Tibial artery (tissue), 4 donors: ENCODE measurements around the gene SUSD6.
A peak's percentile ranks its signal among the peaks of the same experiment; 100 is the strongest.
"Not testable (repeated sequence)": the region's sequence is repeated elsewhere in the genome, so short reads cannot be mapped to it uniquely, and the experiment has no call there.

ENCODE experiments used
- DNase-seq, 2 donors: peaks; one replicate each; pipeline ENCODE4 v3.0.0-alpha.2; 2019
- H3K27ac ChIP-seq, 2 donors: fragments of 200-600 bp; sonication (generic) in 1 of 2; 1 replicate in 1 of 2; 2 replicates in 1 of 2; pipeline ENCODE4 v1.5.1; 2018 to 2019; ENCODE audit warnings: mild to moderate bottlenecking in 1 of 2
- H3K27me3 ChIP-seq, 2 donors: fragments of 200-600 bp; sonication (generic) in 1 of 2; one replicate each; pipeline versions ENCODE4 v1.5.1 to v1.6.0; 2016 to 2019
- H3K36me3 ChIP-seq, 3 donors: fragments of 200-600 bp; sonication (generic) in 2 of 3; one replicate each; pipeline ENCODE4 v1.5.1; 2016 to 2019; ENCODE audit warnings: mild to moderate bottlenecking in 2 of 3
- H3K4me1 ChIP-seq, 4 donors: fragments of 200-600 bp; sonication (generic) in 2 of 4; 1 replicate in 3 of 4; 2 replicates in 1 of 4; pipeline ENCODE4 v1.5.1; 2016 to 2019
- H3K4me3 ChIP-seq, 2 donors: fragments of 200-600 bp; sonication (generic) in 1 of 2; 1 replicate in 1 of 2; 2 replicates in 1 of 2; pipeline ENCODE4 v1.5.1; 2018 to 2019; ENCODE audit warnings: mild to moderate bottlenecking in 2 of 2
- H3K9me3 ChIP-seq, 3 donors: fragments of 200-600 bp; sonication (generic) in 1 of 3; one replicate each; pipeline ENCODE4 v1.5.1; 2016 to 2019
- CTCF ChIP-seq, 2 experiments: fragments of 200-600 bp in 1 of 2; fragments of 450-650 bp in 1 of 2; IDR thresholded peaks; one replicate each; pipeline ENCODE4 v1.5.1; 2017 to 2019; ENCODE audit warnings: antibody characterized with exemption in 2 of 2, mild to moderate bottlenecking in 1 of 2, moderate library complexity in 1 of 2
- intact Hi-C: fragments of 100-400 bp; cut with DNase I; formaldehyde crosslinking; loops from one replicate; pipeline ENCODE4 v1.15.0; 2023; ENCODE audit warnings: low total_unique reads

The SUSD6 gene

DNA sequence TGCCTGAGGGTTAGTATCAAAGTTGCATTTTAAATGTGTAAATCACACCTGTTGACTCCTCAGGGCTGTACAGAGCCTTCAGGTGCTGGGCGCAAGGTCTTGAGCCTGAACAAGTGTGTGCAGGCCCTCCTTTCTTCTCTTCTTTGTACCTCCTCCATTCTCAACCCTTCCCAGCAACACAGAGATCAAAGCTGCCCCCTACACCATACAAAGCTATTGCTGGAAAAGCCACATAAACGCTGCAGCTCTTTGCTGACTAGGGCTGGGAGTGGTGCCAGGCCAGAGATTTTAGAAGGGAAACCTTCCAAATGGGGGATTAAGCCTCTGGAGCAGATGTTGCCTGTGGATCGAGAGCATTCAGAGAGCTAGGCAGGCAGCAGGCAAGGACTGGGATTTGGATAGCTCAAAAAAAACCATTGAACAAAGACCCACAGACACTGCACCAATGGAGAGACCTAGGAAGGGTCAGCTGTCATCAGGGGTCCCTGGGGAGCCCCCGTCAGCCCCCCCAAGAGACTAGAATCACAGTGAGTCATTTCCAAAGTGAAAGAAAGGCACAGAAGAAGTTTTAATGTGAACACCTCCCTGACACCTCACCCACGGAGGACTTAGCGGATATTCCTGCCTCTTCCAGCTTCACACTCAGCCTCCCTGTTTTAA is 18.2 kb upstream of the SUSD6 start:
- intact Hi-C loops = no loop called here
- no peaks in the 10 kb centered on the region for H3K9me3 ChIP-seq
- DNase-seq = no peak
- TF ChIP-seq CTCF (IDR thresholded peaks at IDR 0.05) = no peak
- H3K27ac ChIP-seq = peak overlapping the region in 1 of 2 donors; percentile 11
- no peaks in the 10 kb centered on the region for H3K27me3 ChIP-seq
- H3K36me3 ChIP-seq = no peaks in the 10 kb centered on the region
- peaks cover 0 to 12% (median 8%) of the 10 kb centered on the region in 4 donors for H3K4me1 ChIP-seq
- H3K4me3 ChIP-seq = peak overlapping the region; percentile 12 to 27

DNA sequence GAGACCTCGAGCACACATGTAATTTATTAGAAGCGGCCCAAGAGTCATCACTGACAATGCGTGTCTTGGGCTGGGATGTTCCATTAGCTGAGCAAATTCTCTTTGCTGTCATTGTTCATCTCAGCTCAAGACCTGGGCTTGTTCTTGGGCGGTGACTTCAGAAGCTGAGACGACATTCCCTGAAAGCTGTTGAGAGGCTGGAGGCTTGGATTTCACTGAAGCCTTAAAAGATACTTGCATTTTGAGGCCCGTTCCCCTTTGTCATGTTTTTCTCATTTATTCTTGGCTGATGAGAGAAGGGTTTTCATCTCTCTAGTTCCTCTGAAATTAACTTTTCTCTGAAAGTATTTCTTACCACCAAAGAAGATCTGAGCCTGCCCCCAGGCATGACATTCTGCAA is 16.6 kb upstream of the SUSD6 start:
- no peaks in the 10 kb centered on the region for H3K27me3 ChIP-seq
- DNase-seq = no peak
- TF ChIP-seq CTCF (IDR thresholded peaks at IDR 0.05) = no peak
- H3K27ac ChIP-seq = no peak overlapping the region
- H3K4me3 ChIP-seq = no peak overlapping the region
- H3K36me3 ChIP-seq = no peaks in the 10 kb centered on the region
- H3K4me1 ChIP-seq = peaks cover 0 to 12% (median 8%) of the 10 kb centered on the region in 4 donors
- intact Hi-C loops = no loop called here
- no peaks in the 10 kb centered on the region for H3K9me3 ChIP-seq

GRCh38 chr14:69595336-69595735 is 16.1 kb upstream of the SUSD6 start:
- DNase-seq = no peak
- intact Hi-C loops = no loop called here
- TF ChIP-seq CTCF (IDR thresholded peaks at IDR 0.05) = no peak
- Histone ChIP-seq H3K4me3 (no peak overlapping the region), H3K27ac (no peak overlapping the region), H3K27me3 (no peaks in the 10 kb centered on the region), H3K4me1 (peaks cover 0 to 12% (median 8%) of the 10 kb centered on the region in 4 donors), H3K9me3 (no peaks in the 10 kb centered on the region), H3K36me3 (no peaks in the 10 kb centered on the region)

DNA sequence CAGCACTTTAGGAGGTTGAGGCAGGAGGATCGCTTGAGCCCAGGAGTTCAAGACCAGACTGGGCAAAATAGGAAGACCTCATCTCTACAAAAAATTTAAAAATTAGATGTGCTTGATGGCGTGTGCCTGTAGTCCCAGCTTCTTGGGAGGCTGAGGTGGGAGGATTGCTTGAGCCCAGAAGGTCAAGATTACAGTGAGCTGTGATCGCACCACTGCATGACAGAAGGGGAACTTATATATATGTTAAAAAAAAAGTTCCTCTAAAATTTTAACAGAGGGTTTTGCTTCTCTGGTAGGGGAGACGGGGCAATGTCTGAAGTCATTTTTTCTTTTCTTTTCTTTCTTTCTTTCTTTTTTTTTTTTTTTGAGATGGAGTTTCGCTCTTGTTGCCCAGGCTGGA is 12.0 kb upstream of the SUSD6 start:
- DNase-seq, H3K36me3 ChIP-seq, intact Hi-C loops, H3K27me3 ChIP-seq, H3K4me3 ChIP-seq, H3K9me3 ChIP-seq, H3K27ac ChIP-seq, H3K4me1 ChIP-seq: not testable (repeated sequence)

DNA sequence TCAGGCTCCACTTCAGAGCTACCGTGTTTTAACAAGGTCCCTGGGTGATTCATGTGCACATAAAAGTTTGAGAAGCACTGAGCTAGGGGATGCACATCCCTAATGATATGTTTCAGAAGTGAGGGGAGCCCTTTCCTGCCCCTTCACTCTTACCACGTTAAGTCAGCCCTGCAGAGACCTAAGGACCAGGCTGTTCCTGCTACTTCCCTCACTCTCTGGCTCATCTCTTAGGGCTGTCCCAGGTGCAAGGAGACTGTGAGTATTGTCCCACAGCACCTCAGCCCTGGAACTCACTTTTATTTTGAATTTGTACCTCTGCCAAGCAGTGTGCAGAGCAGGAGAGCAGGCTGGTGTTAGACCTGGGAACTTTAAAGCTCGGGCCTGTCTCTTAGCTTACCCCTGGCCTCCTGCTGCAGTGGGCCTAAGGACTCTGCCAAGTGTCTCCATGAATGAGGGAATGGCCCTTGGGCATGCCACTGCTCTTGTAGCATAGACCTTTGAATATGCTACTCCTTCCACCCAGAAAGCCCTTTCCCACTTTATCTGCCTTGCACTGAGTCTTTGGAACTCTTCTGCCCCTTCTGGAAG is 11.0 kb upstream of the SUSD6 start:
- no peaks in the 10 kb centered on the region for H3K9me3 ChIP-seq
- no peak overlapping the region for H3K27ac ChIP-seq
- intact Hi-C loops = no loop called here
- no peak overlapping the region for H3K4me3 ChIP-seq
- no peaks in the 10 kb centered on the region for H3K4me1 ChIP-seq
- H3K27me3 ChIP-seq = no peaks in the 10 kb centered on the region
- no peak for TF ChIP-seq CTCF (IDR thresholded peaks at IDR 0.05)
- H3K36me3 ChIP-seq = no peaks in the 10 kb centered on the region
- DNase-seq = no peak

- DNase-seq = no peak
- Histone ChIP-seq H3K36me3 (no peaks in the 10 kb centered on the region), H3K27me3 (no peaks in the 10 kb centered on the region), H3K4me3 (no peak overlapping the region), H3K4me1 (peaks cover 0 to 9% (median 5%) of the 10 kb centered on the region in 4 donors), H3K9me3 (no peaks in the 10 kb centered on the region), H3K27ac (no peak overlapping the region)
- intact Hi-C loops = no loop called here
- no peak for TF ChIP-seq CTCF (IDR thresholded peaks at IDR 0.05)
Measured at GRCh38 chr14:69605738-69606137, 5.7 kb upstream of the SUSD6 start.
